H1 (cell line): Measurements from ENCODE around the gene LAMA3. TPM values are rescaled to one million over a fixed set of nuclear protein-coding genes. Genes with fewer than 3 reads are reported as not detected.

Source experiments
- CTCF ChIA-PET: fragments of 300-600 bp; sonication (Branson Sonifier 250); formaldehyde crosslinking; loops from one replicate; lab custom pipeline; 2021; ENCODE audit not compliant: partially characterized antibody; lab: Charles Lee
- POLR2A ChIA-PET: fragments of 300-600 bp; sonication (Branson Sonifier 250); formaldehyde crosslinking; loops from one replicate; lab custom pipeline; 2021; ENCODE audit warnings: inconsistent platforms; ENCODE audit not compliant: partially characterized antibody; lab: Charles Lee
- DNase-seq, 2 experiments: peaks; one replicate each; pipeline versions ENCODE4 v3.0.0 to v3.0.0-alpha.2; 2010 to 2022; ENCODE audit warnings: low spot score in 2 of 2, low read depth in 1 of 2, mixed read lengths in 1 of 2
- FAIRE-seq: peaks from 2 replicates; lab custom pipeline; 2011; peaks lifted over from hg19 to GRCh38; lab: Jason Lieb, UNC
- H2AFZ ChIP-seq: 2 replicates; pipeline ENCODE4 v1.8.1; 2012; ENCODE audit warnings: low read length, inconsistent platforms
- H2AK5ac ChIP-seq: 2 replicates; pipeline ENCODE4 v1.6.1; 2013; ENCODE audit warnings: low read depth, low read length
- H2BK120ac ChIP-seq: replicated peaks from 2 replicates; pipeline ENCODE3; 2013; ENCODE audit warnings: low read depth, low read length, inconsistent platforms
- H2BK12ac ChIP-seq: 2 replicates; pipeline ENCODE4 v1.6.1; 2013; ENCODE audit warnings: low read depth, low read length
- H2BK15ac ChIP-seq: 2 replicates; pipeline ENCODE4 v1.6.1; 2013; ENCODE audit warnings: low read length
- H2BK20ac ChIP-seq: 2 replicates; pipeline ENCODE4 v1.6.1; 2013; ENCODE audit warnings: low read length
- H2BK5ac ChIP-seq: 2 replicates; pipeline ENCODE4 v1.6.1; 2013; ENCODE audit warnings: low read depth, low read length
- H3K14ac ChIP-seq: 2 replicates; pipeline ENCODE4 v1.6.1; 2013; ENCODE audit warnings: inconsistent platforms; ENCODE audit not compliant: insufficient read length
- H3K18ac ChIP-seq: 2 replicates; pipeline ENCODE4 v1.6.1; 2013; ENCODE audit warnings: low read length; ENCODE audit errors: extremely low read depth
- H3K23ac ChIP-seq: 2 replicates; pipeline ENCODE4 v1.6.1; 2013; ENCODE audit warnings: inconsistent platforms; ENCODE audit not compliant: insufficient read length
- H3K23me2 ChIP-seq: 2 replicates; pipeline ENCODE4 v1.6.1; 2013; ENCODE audit warnings: low read depth, low read length
- H3K27ac ChIP-seq: 2 replicates; pipeline ENCODE4 v1.6.1; 2011; ENCODE audit warnings: low read depth, low read length, inconsistent platforms
- H3K27me3 ChIP-seq, 4 experiments: replicated peaks in 1 of 4; 1 replicate in 1 of 4; 2 replicates in 3 of 4; pipeline versions ENCODE4 v1.6.1 to v1.8.1; 2011 to 2013; ENCODE audit warnings: low read length in 3 of 4, mild to moderate bottlenecking in 3 of 4, inconsistent platforms in 2 of 4, mixed read lengths in 2 of 4, moderate library complexity in 1 of 4; ENCODE audit not compliant: control insufficient read depth in 3 of 4, insufficient read depth in 3 of 4; ENCODE audit errors: extremely low read depth in 1 of 4
- H3K36me3 ChIP-seq, 4 experiments: 2 replicates each; pipeline versions ENCODE4 v1.6.1 to v1.8.1; 2011 to 2013; ENCODE audit warnings: mild to moderate bottlenecking in 4 of 4, low read length in 3 of 4, moderate library complexity in 2 of 4, control low read depth in 1 of 4, inconsistent platforms in 1 of 4; ENCODE audit not compliant: insufficient read depth in 4 of 4, control insufficient read depth in 2 of 4
- H3K4ac ChIP-seq: replicated peaks from 2 replicates; pipeline ENCODE3; 2013; ENCODE audit warnings: low read length, low read depth, mixed read lengths, inconsistent platforms; ENCODE audit not compliant: insufficient read length
- H3K4me1 ChIP-seq, 4 experiments: replicated peaks in 1 of 4; 1 replicate in 1 of 4; 2 replicates in 3 of 4; pipeline versions ENCODE4 v1.6.1 to v1.8.1; 2011 to 2013; ENCODE audit warnings: low read length in 3 of 4, inconsistent platforms in 2 of 4, mixed read lengths in 1 of 4; ENCODE audit not compliant: insufficient read depth in 4 of 4, control insufficient read depth in 3 of 4
- H3K4me2 ChIP-seq, 2 experiments: 2 replicates each; pipeline versions ENCODE4 v1.6.1 to v1.8.1; 2011 to 2013; ENCODE audit warnings: low read depth in 2 of 2, low read length in 2 of 2, control low read depth in 1 of 2, inconsistent platforms in 1 of 2, mild to moderate bottlenecking in 1 of 2; ENCODE audit not compliant: insufficient read depth in 1 of 2
- H3K4me3 ChIP-seq, 4 experiments: fragments of 200-600, 300-600 bp in 1 of 4; sonication (generic), shearing (Covaris generic), sonication (Bioruptor Twin) in 1 of 4; 2 replicates each; pipeline versions ENCODE4 v1.5.1 to v1.8.1; 2011 to 2016; ENCODE audit warnings: low read length in 4 of 4, low read depth in 3 of 4, control low read depth in 2 of 4, inconsistent platforms in 2 of 4, mild to moderate bottlenecking in 2 of 4, mixed read lengths in 1 of 4, moderate library complexity in 1 of 4; ENCODE audit not compliant: insufficient read depth in 2 of 4; ENCODE audit errors: extremely low read depth in 1 of 4
- H3K56ac ChIP-seq: replicated peaks from 2 replicates; pipeline ENCODE3; 2013; ENCODE audit warnings: low read depth, mild to moderate bottlenecking, mixed read lengths, low read length, inconsistent platforms; ENCODE audit not compliant: insufficient read length
- H3K79me1 ChIP-seq: 2 replicates; pipeline ENCODE4 v1.6.1; 2013; ENCODE audit warnings: low read depth, low read length, control low read depth
- H3K79me2 ChIP-seq, 2 experiments: 2 replicates each; pipeline versions ENCODE4 v1.6.1 to v1.8.1; 2012 to 2013; ENCODE audit warnings: low read length in 2 of 2, mild to moderate bottlenecking in 2 of 2, inconsistent platforms in 1 of 2; ENCODE audit not compliant: insufficient read depth in 2 of 2, control insufficient read depth in 1 of 2
- H3K9ac ChIP-seq, 4 experiments: replicated peaks in 1 of 4; 1 replicate in 1 of 4; 2 replicates in 3 of 4; pipeline versions ENCODE4 v1.6.1 to v1.8.1; 2011 to 2013; ENCODE audit warnings: low read depth in 3 of 4, low read length in 3 of 4, control low read depth in 2 of 4, mild to moderate bottlenecking in 2 of 4, moderate library complexity in 2 of 4, inconsistent platforms in 1 of 4; ENCODE audit errors: extremely low read depth in 1 of 4
- H3K9me3 ChIP-seq, 2 experiments: 2 replicates each; pipeline versions ENCODE4 v1.6.1 to v1.8.1; 2012 to 2013; ENCODE audit warnings: mild to moderate bottlenecking in 2 of 2, moderate library complexity in 2 of 2, control low read depth in 1 of 2, inconsistent platforms in 1 of 2, low read depth in 1 of 2, low read length in 1 of 2, mixed read lengths in 1 of 2; ENCODE audit not compliant: insufficient read depth in 2 of 2
- H4K20me1 ChIP-seq, 2 experiments: replicated peaks in 1 of 2; 2 replicates each; pipeline versions ENCODE3 to v1.8.1; 2011 to 2013; ENCODE audit warnings: inconsistent platforms in 2 of 2, low read length in 2 of 2, mild to moderate bottlenecking in 1 of 2; ENCODE audit not compliant: insufficient read depth in 2 of 2, control insufficient read depth in 1 of 2
- H4K5ac ChIP-seq: 2 replicates; pipeline ENCODE4 v1.6.1; 2013; ENCODE audit warnings: low read length, low read depth, mixed read lengths, inconsistent platforms; ENCODE audit not compliant: insufficient read length
- H4K8ac ChIP-seq: 2 replicates; pipeline ENCODE4 v1.8.0; 2013; ENCODE audit warnings: mild to moderate bottlenecking, moderate library complexity, low read length, inconsistent platforms; ENCODE audit not compliant: insufficient read depth; ENCODE audit errors: extremely low read depth
- H4K91ac ChIP-seq: replicated peaks from 2 replicates; pipeline ENCODE3; 2013; ENCODE audit warnings: low read length, mixed read lengths, inconsistent platforms; ENCODE audit not compliant: insufficient read length
- CHD2 ChIP-seq: IDR thresholded peaks from 2 replicates; pipeline ENCODE4 v1.6.1; 2012; ENCODE audit warnings: low read length, improper control_type of control experiment
- POU5F1 ChIP-seq: IDR thresholded peaks from 2 replicates; pipeline ENCODE4 v1.6.1; 2011; ENCODE audit warnings: low read depth, mild to moderate bottlenecking, low read length, moderate library complexity
- SP2 ChIP-seq: IDR thresholded peaks from 2 replicates; pipeline ENCODE4 v1.6.1; 2012; ENCODE audit warnings: mild to moderate bottlenecking, low read length, inconsistent platforms
- SP4 ChIP-seq: IDR thresholded peaks from 2 replicates; pipeline ENCODE4 v1.6.1; 2012; ENCODE audit warnings: low read length, inconsistent platforms
- polyA plus RNA-seq, 7 experiments: library from polyadenylated mRNA; depleted of rRNA in 3 of 7; stranded (reverse) in 5 of 7; unstranded in 2 of 7; fragments of >200 nt in 5 of 7; fragments of 200-250 nt in 2 of 7; gene quantifications; 1 replicate in 5 of 7; 2 replicates in 1 of 7; 4 replicates in 1 of 7; pipeline versions ENCODE4 v1.2.1 to v1.2.3, GENCODE V29; 2011 to 2013; ENCODE audit warnings: missing spikeins in 2 of 7, mixed read lengths in 2 of 7
- total RNA-seq: library from RNA; stranded (reverse); fragmentation: NEBNext Ultra II Directional; extraction: Animal tissue kit (Norgen Biotek cat#: 25700); gene quantifications from 2 replicates; pipeline ENCODE4 v1.2.1, GENCODE V29; 2021
- TF ChIP-seq, protein P1 (sequence below): IDR thresholded peaks from 2 replicates; pipeline ENCODE4 v1.6.1; 2012; ENCODE audit warnings: low read length, inconsistent platforms

LAMA3 gene
- total and polyA plus RNA-seq, 2 of the 8 experiments (the other 6 are each of a cell fraction or from before 2014, with no cell fraction given): 0.76 to 5.0 TPM

DNA sequence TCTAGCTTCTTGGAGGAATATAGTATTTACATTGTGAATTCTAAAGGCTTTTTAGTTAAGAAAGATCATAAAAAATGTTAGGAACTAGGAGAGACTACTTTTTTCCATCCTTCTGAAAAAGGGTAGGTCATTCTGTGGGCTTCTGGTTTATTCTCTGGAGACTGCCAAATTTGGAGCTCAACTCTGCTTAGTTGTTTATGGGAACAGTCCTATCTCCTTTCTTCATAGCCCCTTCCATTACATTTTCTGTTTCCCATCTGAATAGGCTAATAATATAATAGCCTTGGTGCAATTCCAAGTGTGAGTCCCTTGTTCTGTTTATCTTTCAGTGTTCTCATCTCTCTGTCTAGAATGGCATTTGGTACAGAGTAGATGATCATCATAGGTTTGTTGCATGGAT, 15.6 kb downstream of the LAMA3 start:
- Histone ChIP-seq H2BK120ac (no peak overlapping the region), H3K79me1 (no peaks in the 10 kb centered on the region), H2AFZ (no peak overlapping the region), H3K56ac (no peak overlapping the region), H3K79me2 (no peaks in the 10 kb centered on the region), H2BK12ac (no peak overlapping the region), H3K27ac (no peak overlapping the region), H3K4me1 (no peaks in the 10 kb centered on the region), H3K18ac (no peak overlapping the region), H3K23me2 (no peaks in the 10 kb centered on the region), H3K4me2 (no peak overlapping the region), H3K9me3 (peaks cover 0 to 3% of the 10 kb centered on the region in 2 experiments; a peak in 1 of 4 replicates), H3K9ac (no peak overlapping the region), H2BK20ac (no peak overlapping the region), H2AK5ac (no peak overlapping the region), H3K23ac (no peak overlapping the region), H3K4ac (no peak overlapping the region), H3K36me3 (no peaks in the 10 kb centered on the region), H3K14ac (no peak overlapping the region), H3K4me3 (no peak overlapping the region), H4K20me1 (no peaks in the 10 kb centered on the region)
- CTCF ChIA-PET: interaction anchor here (0.8 to 3.1 kb wide), 7 partner anchors 12 to 206 kb away, joined by 3 to 30 read pairs (median 9); no protein-coding TSS in a partner anchor
- DNase-seq: no peak
- TF ChIP-seq SP2 (no peak), POU5F1 (no peak), CHD2 (no peak), SP4 (no peak)
- TF ChIP-seq, protein P1, sequence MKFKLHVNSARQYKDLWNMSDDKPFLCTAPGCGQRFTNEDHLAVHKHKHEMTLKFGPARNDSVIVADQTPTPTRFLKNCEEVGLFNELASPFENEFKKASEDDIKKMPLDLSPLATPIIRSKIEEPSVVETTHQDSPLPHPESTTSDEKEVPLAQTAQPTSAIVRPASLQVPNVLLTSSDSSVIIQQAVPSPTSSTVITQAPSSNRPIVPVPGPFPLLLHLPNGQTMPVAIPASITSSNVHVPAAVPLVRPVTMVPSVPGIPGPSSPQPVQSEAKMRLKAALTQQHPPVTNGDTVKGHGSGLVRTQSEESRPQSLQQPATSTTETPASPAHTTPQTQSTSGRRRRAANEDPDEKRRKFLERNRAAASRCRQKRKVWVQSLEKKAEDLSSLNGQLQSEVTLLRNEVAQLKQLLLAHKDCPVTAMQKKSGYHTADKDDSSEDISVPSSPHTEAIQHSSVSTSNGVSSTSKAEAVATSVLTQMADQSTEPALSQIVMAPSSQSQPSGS: no peak
- TF ChIP-seq, all 59 proteins: peak for 0
- no peaks in the 10 kb centered on the region for H3K27me3 ChIP-seq
- H4K91ac ChIP-seq: no peak overlapping the region
- H2BK5ac ChIP-seq: no peak overlapping the region
- FAIRE-seq: no peak
- H4K5ac ChIP-seq: no peak overlapping the region
- H2BK15ac ChIP-seq: no peak overlapping the region
- H4K8ac ChIP-seq: no peak overlapping the region
- POLR2A ChIA-PET: no interaction called here
